ENCODE data around the gene CD177.
"Not testable (repeated sequence)": the region's sequence is repeated elsewhere in the genome, so short reads cannot be mapped to it uniquely, and the experiment has no call there.

The CD177 gene

GRCh38 chr19:43353606-43354304, at the start of gene CD177:
Gene CD177 (plus strand): TSS chr19:43353686. CDS start chr19:43353715, 29 bp downstream.
- no peak for DNase-seq

- DNase-seq, result no peak
Observed at GRCh38 chr19:43305642-43306041, 47.8 kb upstream of the CD177 start.

GRCh38 chr19:43306097-43306496, 47.4 kb upstream of the CD177 start:
- DNase-seq, result no peak

- DNase-seq, result no peak
Observed at GRCh38 chr19:43308244-43308815, 45.2 kb upstream of the CD177 start.

GRCh38 chr19:43309466-43309865, 44.0 kb upstream of the CD177 start:
- DNase-seq, result no peak

- DNase-seq, result no peak
Observed at GRCh38 chr19:43310221-43310620, 43.3 kb upstream of the CD177 start.

GRCh38 chr19:43311256-43311655, 42.2 kb upstream of the CD177 start:
- no peak for DNase-seq

- DNase-seq, result no peak
Observed at GRCh38 chr19:43311706-43312105, 41.8 kb upstream of the CD177 start.

- no peak for DNase-seq
Observed at GRCh38 chr19:43313711-43314495, 39.6 kb upstream of the CD177 start.

GRCh38 chr19:43315851-43316250, 37.6 kb upstream of the CD177 start:
- DNase-seq, result no peak

GRCh38 chr19:43316591-43317319, 36.7 kb upstream of the CD177 start:
- DNase-seq, result peak; percentile 2

- no peak for DNase-seq
Observed at GRCh38 chr19:43318203-43318602, 35.3 kb upstream of the CD177 start.

- DNase-seq, result no peak
Observed at GRCh38 chr19:43318796-43319314, 34.6 kb upstream of the CD177 start.

GRCh38 chr19:43320546-43320945, 32.9 kb upstream of the CD177 start:
- DNase-seq, result no peak

- not testable (repeated sequence) for DNase-seq
Observed at GRCh38 chr19:43326761-43327160, 26.7 kb upstream of the CD177 start.

GRCh38 chr19:43328561-43328960, 24.9 kb upstream of the CD177 start:
- not testable (repeated sequence) for DNase-seq

GRCh38 chr19:43329049-43329448, 24.4 kb upstream of the CD177 start:
- DNase-seq, result not testable (repeated sequence)

GRCh38 chr19:43329989-43330388, 23.5 kb upstream of the CD177 start:
- no peak for DNase-seq

GRCh38 chr19:43330726-43331434, 22.6 kb upstream of the CD177 start:
- DNase-seq, result no peak

- DNase-seq, result no peak
Observed at GRCh38 chr19:43331435-43332010, 22.0 kb upstream of the CD177 start.

GRCh38 chr19:43332058-43332922, 21.2 kb upstream of the CD177 start:
- no peak for DNase-seq

Data from NCI-H1105 treated with DMSO at 0.1 percent for 48 hours (cell line).